ENCODE data around the gene DPP6. TPM values are rescaled to one million over a fixed set of nuclear protein-coding genes. Genes with fewer than 3 reads are reported as not detected.
"Not testable (repeated sequence)": the region's sequence is repeated elsewhere in the genome, so short reads cannot be mapped to it uniquely, and the experiment has no call there.

Gene DPP6
- total RNA-seq, 1 donor from 2014 or later, result 1.4 TPM

DNA sequence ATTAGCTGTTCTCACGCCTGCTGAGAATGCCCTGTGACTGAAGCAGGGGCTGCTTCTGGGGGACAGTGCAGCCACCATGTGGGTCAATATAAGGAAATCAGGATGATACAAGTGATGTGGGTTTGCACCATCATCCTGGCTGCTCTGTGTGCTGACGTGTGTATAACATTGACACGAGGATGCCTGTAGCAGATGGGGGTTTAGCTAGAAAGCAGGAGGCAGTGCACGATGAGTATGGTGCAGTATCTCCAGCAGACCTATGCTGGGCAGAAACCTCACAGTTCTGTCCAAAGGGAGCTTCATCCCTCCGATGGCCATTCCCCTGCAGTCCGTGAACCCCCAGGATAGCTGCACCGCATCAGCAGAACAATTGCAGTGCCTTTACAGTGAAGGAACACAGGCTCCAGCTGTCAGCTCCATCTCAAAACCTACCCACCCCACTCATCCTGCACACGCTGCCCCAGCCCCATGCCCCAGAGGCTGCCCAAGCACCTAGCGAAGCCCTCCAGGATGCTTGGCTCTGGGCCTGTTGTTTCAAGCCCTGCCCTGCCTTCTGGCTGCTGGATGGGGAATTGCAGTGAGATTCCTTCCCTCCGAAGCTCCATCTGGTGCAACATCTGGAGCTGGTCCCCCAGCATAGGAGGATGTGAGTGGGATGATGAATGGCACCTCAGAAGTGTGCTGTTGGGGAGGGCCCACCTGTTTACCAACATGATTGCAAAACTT is 96.8 kb downstream of the DPP6 start:
- H3K4me1 Mint-ChIP-seq (ENCODE audit: unreplicated experiment); H3K27ac Mint-ChIP-seq (ENCODE audit: unreplicated experiment); H3K27me3 Mint-ChIP-seq (ENCODE audit: unreplicated experiment); DNase-seq (ENCODE audit: low spot score); H3K9me3 Mint-ChIP-seq (ENCODE audit: unreplicated experiment); H3K4me3 Mint-ChIP-seq (ENCODE audit: unreplicated experiment); H3K36me3 Mint-ChIP-seq (ENCODE audit: low read depth, unreplicated experiment): not testable (repeated sequence)

DNA sequence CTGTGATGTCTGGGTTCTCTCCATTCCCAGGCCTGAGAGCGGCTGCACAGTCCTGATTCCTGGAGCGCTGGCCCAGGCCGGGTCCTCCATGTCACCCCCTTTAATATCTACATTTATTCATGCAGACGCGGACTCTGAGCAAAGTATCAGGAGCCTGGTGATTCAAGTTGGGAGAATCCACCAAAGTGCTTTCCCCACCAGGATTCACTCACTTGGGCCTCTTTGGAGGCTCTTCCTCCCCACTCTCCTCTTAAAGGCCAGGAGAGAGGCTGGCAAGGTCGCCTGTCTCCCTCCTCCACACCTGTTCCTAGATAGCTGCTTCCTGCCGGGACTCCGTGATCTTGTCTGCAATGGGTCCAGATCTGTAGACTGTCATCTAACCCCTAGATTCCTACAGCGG is 98.5 kb downstream of the DPP6 start:
- H3K4me3 Mint-ChIP-seq (ENCODE audit: unreplicated experiment); H3K27ac Mint-ChIP-seq (ENCODE audit: unreplicated experiment); H3K4me1 Mint-ChIP-seq (ENCODE audit: unreplicated experiment); H3K27me3 Mint-ChIP-seq (ENCODE audit: unreplicated experiment); H3K36me3 Mint-ChIP-seq (ENCODE audit: low read depth, unreplicated experiment); H3K9me3 Mint-ChIP-seq (ENCODE audit: unreplicated experiment); DNase-seq (ENCODE audit: low spot score): not testable (repeated sequence)

DNA sequence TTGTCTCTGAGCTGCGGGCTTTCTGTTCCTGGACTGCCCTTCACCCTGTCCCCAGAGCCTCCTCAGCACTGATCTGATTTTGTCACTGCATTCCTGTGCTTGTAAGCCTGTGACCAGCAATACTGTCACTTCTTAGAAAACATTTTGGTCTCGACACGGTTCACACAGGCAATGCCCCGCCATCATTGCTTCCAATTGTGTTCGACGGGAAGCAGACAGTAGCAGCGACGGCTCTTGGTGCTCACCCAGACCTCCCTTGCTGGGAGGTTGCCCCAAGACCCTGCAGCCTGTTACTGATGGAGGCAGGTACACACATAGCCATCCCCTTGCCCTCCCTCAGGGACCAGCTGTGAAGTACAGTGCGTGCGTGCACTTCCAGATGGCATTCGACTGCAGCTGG is 99.1 kb downstream of the DPP6 start:
- not testable (repeated sequence) for H3K36me3 Mint-ChIP-seq (ENCODE audit: low read depth, unreplicated experiment); H3K4me1 Mint-ChIP-seq (ENCODE audit: unreplicated experiment); H3K27ac Mint-ChIP-seq (ENCODE audit: unreplicated experiment); H3K4me3 Mint-ChIP-seq (ENCODE audit: unreplicated experiment); H3K9me3 Mint-ChIP-seq (ENCODE audit: unreplicated experiment); DNase-seq (ENCODE audit: low spot score); H3K27me3 Mint-ChIP-seq (ENCODE audit: unreplicated experiment)

DNA sequence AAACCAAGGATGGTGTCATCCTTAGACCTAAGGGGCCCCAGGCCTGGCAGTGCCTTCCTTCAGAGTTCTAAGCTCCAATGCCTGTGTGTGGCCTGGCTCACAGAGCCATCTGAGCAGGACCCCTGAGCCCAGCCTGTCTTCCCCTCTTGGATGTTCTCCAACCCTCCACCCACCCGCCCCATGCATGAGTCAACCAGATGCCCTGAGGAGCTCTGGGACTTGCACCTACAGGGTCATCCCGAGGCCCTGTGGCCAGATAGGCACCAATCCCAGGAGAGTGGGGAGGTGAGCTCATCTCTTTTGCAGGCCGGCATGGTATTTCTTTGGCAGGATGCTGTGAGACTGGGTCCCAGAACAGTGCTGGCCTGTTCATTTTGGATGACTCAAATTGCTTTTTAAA is 103.7 kb downstream of the DPP6 start:
- not testable (repeated sequence) for H3K27me3 Mint-ChIP-seq (ENCODE audit: unreplicated experiment); H3K4me1 Mint-ChIP-seq (ENCODE audit: unreplicated experiment); DNase-seq (ENCODE audit: low spot score); H3K4me3 Mint-ChIP-seq (ENCODE audit: unreplicated experiment); H3K27ac Mint-ChIP-seq (ENCODE audit: unreplicated experiment); H3K36me3 Mint-ChIP-seq (ENCODE audit: low read depth, unreplicated experiment); H3K9me3 Mint-ChIP-seq (ENCODE audit: unreplicated experiment)

DNA sequence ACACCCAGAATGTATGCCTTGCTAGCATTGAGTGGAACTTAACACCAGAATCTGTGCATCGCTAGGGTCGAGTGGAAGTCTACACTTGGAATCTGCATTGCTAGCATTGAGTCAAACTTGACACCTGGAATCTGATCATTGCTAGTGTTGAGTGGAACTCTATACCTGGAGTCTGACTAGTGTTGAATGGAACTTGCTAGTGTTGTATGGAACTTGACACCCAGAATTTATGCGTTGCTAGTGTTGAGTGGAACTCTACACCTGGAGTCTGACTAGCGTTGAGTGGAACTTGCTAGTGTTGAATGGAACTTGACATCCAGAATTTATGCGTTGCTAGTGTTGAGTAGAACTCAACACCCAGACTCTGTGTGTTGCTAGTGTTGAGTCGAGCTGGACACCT is 110.7 kb downstream of the DPP6 start:
- H3K27ac Mint-ChIP-seq (ENCODE audit: unreplicated experiment); H3K4me1 Mint-ChIP-seq (ENCODE audit: unreplicated experiment); H3K9me3 Mint-ChIP-seq (ENCODE audit: unreplicated experiment); H3K36me3 Mint-ChIP-seq (ENCODE audit: low read depth, unreplicated experiment); H3K27me3 Mint-ChIP-seq (ENCODE audit: unreplicated experiment); H3K4me3 Mint-ChIP-seq (ENCODE audit: unreplicated experiment); DNase-seq (ENCODE audit: low spot score): not testable (repeated sequence)

DNA sequence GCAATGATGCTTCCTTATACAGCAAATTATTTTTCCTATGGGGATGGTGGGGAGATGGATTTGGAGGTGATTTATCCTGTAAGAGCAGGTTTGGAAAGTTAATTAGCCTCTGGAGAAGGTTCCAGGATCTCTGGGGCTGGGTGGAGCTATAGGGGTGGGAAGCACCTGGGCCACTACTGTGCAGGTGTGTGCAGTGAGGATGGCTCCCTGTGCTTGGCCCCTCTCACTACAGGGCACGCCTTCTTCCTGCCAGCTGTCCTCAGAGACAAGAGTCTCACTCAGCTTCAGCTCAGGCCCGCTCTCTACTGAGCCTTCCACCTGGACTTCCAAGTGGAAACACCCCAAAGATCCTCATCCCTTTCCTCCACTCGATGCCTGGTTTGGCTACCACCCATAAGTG is 111.4 kb downstream of the DPP6 start:
- H3K27ac Mint-ChIP-seq (ENCODE audit: unreplicated experiment); H3K27me3 Mint-ChIP-seq (ENCODE audit: unreplicated experiment): not testable (repeated sequence)

DNA sequence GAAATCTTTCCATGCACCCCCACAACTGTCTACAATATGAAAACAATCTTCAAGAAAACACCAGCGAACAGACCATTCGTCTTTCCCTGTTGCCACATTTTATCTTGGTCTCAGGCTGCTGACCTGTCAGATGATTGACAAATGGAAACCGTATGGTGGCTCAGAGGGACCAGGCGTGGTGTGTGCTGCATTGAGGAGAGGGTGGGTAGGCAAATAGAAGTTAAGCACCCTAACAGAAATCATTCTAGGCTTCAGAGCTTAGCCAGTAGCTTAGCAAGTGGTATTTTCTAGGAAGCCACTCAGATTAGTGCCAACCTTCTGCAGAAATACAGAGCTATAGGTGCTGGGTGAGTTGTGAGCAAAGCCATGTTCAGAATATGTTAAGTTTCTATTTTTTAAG is 114.9 kb downstream of the DPP6 start:
- H3K9me3 Mint-ChIP-seq (ENCODE audit: unreplicated experiment), result no peaks in the 10 kb centered on the region
- H3K4me3 Mint-ChIP-seq (ENCODE audit: unreplicated experiment), result no peak overlapping the region
- no peak for DNase-seq (ENCODE audit: low spot score)
- TF ChIP-seq, protein P1, sequence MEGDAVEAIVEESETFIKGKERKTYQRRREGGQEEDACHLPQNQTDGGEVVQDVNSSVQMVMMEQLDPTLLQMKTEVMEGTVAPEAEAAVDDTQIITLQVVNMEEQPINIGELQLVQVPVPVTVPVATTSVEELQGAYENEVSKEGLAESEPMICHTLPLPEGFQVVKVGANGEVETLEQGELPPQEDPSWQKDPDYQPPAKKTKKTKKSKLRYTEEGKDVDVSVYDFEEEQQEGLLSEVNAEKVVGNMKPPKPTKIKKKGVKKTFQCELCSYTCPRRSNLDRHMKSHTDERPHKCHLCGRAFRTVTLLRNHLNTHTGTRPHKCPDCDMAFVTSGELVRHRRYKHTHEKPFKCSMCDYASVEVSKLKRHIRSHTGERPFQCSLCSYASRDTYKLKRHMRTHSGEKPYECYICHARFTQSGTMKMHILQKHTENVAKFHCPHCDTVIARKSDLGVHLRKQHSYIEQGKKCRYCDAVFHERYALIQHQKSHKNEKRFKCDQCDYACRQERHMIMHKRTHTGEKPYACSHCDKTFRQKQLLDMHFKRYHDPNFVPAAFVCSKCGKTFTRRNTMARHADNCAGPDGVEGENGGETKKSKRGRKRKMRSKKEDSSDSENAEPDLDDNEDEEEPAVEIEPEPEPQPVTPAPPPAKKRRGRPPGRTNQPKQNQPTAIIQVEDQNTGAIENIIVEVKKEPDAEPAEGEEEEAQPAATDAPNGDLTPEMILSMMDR (IDR thresholded peaks at IDR 0.05; ENCODE audit: unreplicated experiment), result no peak
- peaks cover 3% of the 10 kb centered on the region for H3K4me1 Mint-ChIP-seq (ENCODE audit: unreplicated experiment)
- H3K36me3 Mint-ChIP-seq (ENCODE audit: low read depth, unreplicated experiment), result no peaks in the 10 kb centered on the region
- H3K27me3 Mint-ChIP-seq (ENCODE audit: unreplicated experiment), result no peaks in the 10 kb centered on the region
- H3K27ac Mint-ChIP-seq (ENCODE audit: unreplicated experiment), result no peak overlapping the region

More for the DNA sequence above, 111.4 kb downstream of the DPP6 start:
- H3K36me3 Mint-ChIP-seq (ENCODE audit: low read depth, unreplicated experiment); H3K4me1 Mint-ChIP-seq (ENCODE audit: unreplicated experiment); DNase-seq (ENCODE audit: low spot score); H3K4me3 Mint-ChIP-seq (ENCODE audit: unreplicated experiment); H3K9me3 Mint-ChIP-seq (ENCODE audit: unreplicated experiment): not testable (repeated sequence)

DNA sequence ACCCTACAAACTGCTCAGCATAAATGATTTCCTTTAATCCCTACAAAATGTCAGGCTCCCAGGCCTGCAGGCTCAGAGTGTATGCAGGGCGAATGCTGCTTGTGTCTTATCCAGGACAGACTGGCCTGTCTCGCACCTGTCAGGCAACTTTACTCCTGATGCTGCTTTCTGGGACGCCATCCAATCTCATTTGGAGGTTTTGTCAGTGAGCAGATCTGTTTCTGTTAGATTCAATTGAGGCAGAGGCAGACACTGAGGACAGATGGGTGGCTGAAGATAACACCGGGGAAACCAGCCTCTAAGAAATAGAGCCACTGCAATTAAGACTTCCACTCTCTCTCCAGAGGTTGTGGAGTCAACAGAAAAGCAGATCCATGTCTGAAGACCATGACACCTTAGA is 115.6 kb downstream of the DPP6 start:
- Mint-ChIP-seq H3K9me3 (ENCODE audit: unreplicated experiment) (no peaks in the 10 kb centered on the region), H3K27ac (ENCODE audit: unreplicated experiment) (no peak overlapping the region), H3K4me1 (ENCODE audit: unreplicated experiment) (peaks cover 5% of the 10 kb centered on the region), H3K27me3 (ENCODE audit: unreplicated experiment) (no peaks in the 10 kb centered on the region), H3K4me3 (ENCODE audit: unreplicated experiment) (no peak overlapping the region), H3K36me3 (ENCODE audit: low read depth, unreplicated experiment) (no peaks in the 10 kb centered on the region)
- TF ChIP-seq, protein P1 (IDR thresholded peaks at IDR 0.05; ENCODE audit: unreplicated experiment), result no peak
- DNase-seq (ENCODE audit: low spot score), result no peak
